LNCAP (cell line): ENCODE data around the gene MPO.

Source experiments
- CTCF ChIP-seq: fragments of 450-650 bp; IDR thresholded peaks from 2 replicates; pipeline ENCODE4 v1.5.1; 2017; ENCODE audit warnings: mild to moderate bottlenecking

The MPO gene

GRCh38 chr17:58224315-58224714, 56.4 kb downstream of the MPO start:
- no peak for TF ChIP-seq CTCF
